HepG2 (cell line): ENCODE data around the gene MYL11. TPM values are rescaled to one million over a fixed set of nuclear protein-coding genes. Genes with fewer than 3 reads are reported as not detected.

Experiments
- ASH2L ChIP-seq: fragments of 300-600, 200-600 bp; sonication (generic); IDR thresholded peaks from 2 replicates; pipeline ENCODE4 v1.7.0; 2017; ENCODE audit warnings: low read depth, mild to moderate bottlenecking, moderate library complexity, mixed read lengths, low read length; ENCODE audit not compliant: insufficient read length
- CEBPB ChIP-seq: IDR thresholded peaks from 2 replicates; pipeline ENCODE4 v1.6.1; 2011; ENCODE audit warnings: low read depth, low read length, improper control_type of control experiment, borderline replicate concordance
- HMGXB4 ChIP-seq, 2 experiments: sonication (generic) in 1 of 2; formaldehyde crosslinking in 1 of 2; IDR thresholded peaks; 2 replicates each; pipeline versions ENCODE4 v1.4.0 to v1.6.1; 2018 to 2020; ENCODE audit warnings: missing genetic modification reagents in 2 of 2, borderline replicate concordance in 1 of 2, low read depth in 1 of 2, mild to moderate bottlenecking in 1 of 2, missing biosample characterization in 1 of 2
- HNRNPL ChIP-seq: fragments of 200-400 bp; formaldehyde crosslinking; IDR thresholded peaks from 2 replicates; pipeline ENCODE4 v1.6.1; 2017; ENCODE audit warnings: mild to moderate bottlenecking, low read depth, low read length
- SATB2 ChIP-seq: sonication (generic); formaldehyde crosslinking; IDR thresholded peaks from 2 replicates; pipeline ENCODE4 v1.5.0; 2020; ENCODE audit warnings: missing genetic modification reagents
- ZNF468 ChIP-seq: sonication (generic); formaldehyde crosslinking; IDR thresholded peaks from 2 replicates; pipeline ENCODE4 v1.8.0; 2022; ENCODE audit warnings: mild to moderate bottlenecking, moderate library complexity, missing genetic modification reagents
- ZNF496 ChIP-seq: sonication (generic); formaldehyde crosslinking; IDR thresholded peaks from 2 replicates; pipeline ENCODE4 v1.8.1; 2023; ENCODE audit warnings: mild to moderate bottlenecking, moderate library complexity, missing genetic modification reagents; ENCODE audit not compliant: insufficient replicate concordance
- ZNF646 ChIP-seq: sonication (generic); formaldehyde crosslinking; IDR thresholded peaks from 2 replicates; pipeline ENCODE4 v1.9.0; 2021; ENCODE audit warnings: mild to moderate bottlenecking, missing genetic modification reagents
- polyA plus RNA-seq, 8 experiments: library from polyadenylated mRNA; depleted of rRNA in 3 of 8; stranded (reverse) in 7 of 8; unstranded in 1 of 8; fragments of >200 nt; fragmentation: Illumina TruSeq in 4 of 8; extraction: Trizol in 4 of 8; gene quantifications; 2 replicates each; pipeline versions ENCODE4 v1.2.1 to v1.2.3, GENCODE V29; 2011 to 2016; ENCODE audit warnings: low read depth in 4 of 8, missing spikeins in 1 of 8, mixed read lengths in 1 of 8; ENCODE audit not compliant: insufficient read depth in 1 of 8
- total RNA-seq, 5 experiments: library from RNA; depleted of rRNA; stranded (reverse); fragments of >200 nt; fragmentation: Illumina TruSeq; extraction: Trizol; gene quantifications; 2 replicates each; pipeline ENCODE4 v1.2.3, GENCODE V29; 2016; ENCODE audit warnings: low read depth in 1 of 5
- TF ChIP-seq, protein P1 (sequence below): IDR thresholded peaks from 2 replicates; pipeline ENCODE4 v1.6.1; 2016; ENCODE audit warnings: mild to moderate bottlenecking, missing biosample characterization, missing genetic modification reagents

MYL11 gene
- total and polyA plus RNA-seq, 2 of the 13 experiments (the other 11 are each of a cell fraction or from before 2014, with no cell fraction given), result not detected

- TF ChIP-seq HMGXB4 (CRISPR knock-in tag; IDR thresholded peaks at IDR 0.05; ENCODE audit: borderline replicate concordance in 1 of 2, low read depth in 1 of 2) (peak; percentile 21 to 27; a peak in 1 of 4 replicates), ZNF468 (CRISPR knock-in tag) (no peak), ZNF496 (CRISPR knock-in tag) (no peak), ZNF646 (CRISPR knock-in tag) (no peak), SATB2 (CRISPR knock-in tag) (no peak), CEBPB (no peak), HNRNPL (peak; percentile 72), ASH2L (no peak)
- TF ChIP-seq, protein P1, sequence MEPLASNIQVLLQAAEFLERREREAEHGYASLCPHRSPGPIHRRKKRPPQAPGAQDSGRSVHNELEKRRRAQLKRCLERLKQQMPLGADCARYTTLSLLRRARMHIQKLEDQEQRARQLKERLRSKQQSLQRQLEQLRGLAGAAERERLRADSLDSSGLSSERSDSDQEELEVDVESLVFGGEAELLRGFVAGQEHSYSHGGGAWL (CRISPR knock-in tag), result peak; percentile 44; the same call in 1 of the 2 replicates
Observed at GRCh38 chr16:30369091-30369937, 5.3 kb upstream of the MYL11 start (continued).
